HUES6 (cell line): ENCODE measurements around the gene ADPRS.

Source experiments
- H3K27ac ChIP-seq: 2 replicates; pipeline ENCODE4 v1.7.0; 2013; ENCODE audit warnings: low read depth, mild to moderate bottlenecking, low read length, inconsistent platforms
- H3K27me3 ChIP-seq: 2 replicates; pipeline ENCODE4 v1.6.1; 2013; ENCODE audit warnings: low read length; ENCODE audit not compliant: control insufficient read depth, insufficient read depth
- H3K36me3 ChIP-seq: 2 replicates; pipeline ENCODE4 v1.6.1; 2013; ENCODE audit warnings: low read length; ENCODE audit not compliant: control insufficient read depth, insufficient read depth
- H3K4me1 ChIP-seq: 2 replicates; pipeline ENCODE4 v1.6.1; 2013; ENCODE audit warnings: low read length; ENCODE audit not compliant: control insufficient read depth, insufficient read depth
- H3K4me3 ChIP-seq: 2 replicates; pipeline ENCODE4 v1.5.1; 2013; ENCODE audit warnings: low read depth, low read length
- H3K9ac ChIP-seq: one replicate; pipeline ENCODE4 v1.6.1; 2013; ENCODE audit warnings: mild to moderate bottlenecking, low read length
- H3K9me3 ChIP-seq: 2 replicates; pipeline ENCODE4 v1.6.1; 2013; ENCODE audit warnings: low read depth, low read length; ENCODE audit not compliant: control insufficient read depth, insufficient read depth

The ADPRS gene

GRCh38 chr1:36088577-36089392, at the start of gene ADPRS:
TSS of gene ADPRS (plus strand) at chr1:36088892. CDS start at chr1:36088905, 13 bp downstream.
- Histone ChIP-seq H3K27me3 (peaks cover 8% of the 10 kb centered on the region; the same call in 1 of the 2 replicates), H3K4me1 (peaks cover 7% of the 10 kb centered on the region), H3K9ac (peak within 1 kb of the TSS; percentile 81), H3K9me3 (no peaks in the 10 kb centered on the region), H3K4me3 (peak within 1 kb of the TSS; percentile 93), H3K27ac (no peak within 1 kb of the TSS; the same call in 1 of the 2 replicates), H3K36me3 (peaks cover 29% of the 10 kb centered on the region)

GRCh38 chr1:36040238-36040637, 48.5 kb upstream of the ADPRS start:
- Histone ChIP-seq H3K4me1 (no peaks in the 10 kb centered on the region), H3K4me3 (no peak overlapping the region), H3K27me3 (no peaks in the 10 kb centered on the region), H3K36me3 (peaks cover 33% of the 10 kb centered on the region), H3K9me3 (no peaks in the 10 kb centered on the region), H3K27ac (no peak overlapping the region), H3K9ac (no peak overlapping the region)

GRCh38 chr1:36051821-36052220, 36.9 kb upstream of the ADPRS start:
- H3K36me3 ChIP-seq, result peaks cover 16% of the 10 kb centered on the region
- no peak overlapping the region for H3K4me3 ChIP-seq
- no peaks in the 10 kb centered on the region for H3K9me3 ChIP-seq
- no peaks in the 10 kb centered on the region for H3K27me3 ChIP-seq
- no peak overlapping the region for H3K27ac ChIP-seq
- H3K4me1 ChIP-seq, result no peaks in the 10 kb centered on the region
- H3K9ac ChIP-seq, result no peak overlapping the region

- Histone ChIP-seq H3K9me3 (no peaks in the 10 kb centered on the region), H3K4me3 (no peak overlapping the region), H3K4me1 (no peaks in the 10 kb centered on the region), H3K27ac (no peak overlapping the region), H3K36me3 (peaks cover 10% of the 10 kb centered on the region), H3K9ac (no peak overlapping the region), H3K27me3 (no peaks in the 10 kb centered on the region)
Observed at GRCh38 chr1:36053978-36054377, 34.7 kb upstream of the ADPRS start.

- Histone ChIP-seq H3K9me3 (no peaks in the 10 kb centered on the region), H3K27ac (no peak overlapping the region), H3K9ac (no peak overlapping the region), H3K27me3 (no peaks in the 10 kb centered on the region), H3K4me3 (no peak overlapping the region), H3K36me3 (peaks cover 10% of the 10 kb centered on the region), H3K4me1 (no peaks in the 10 kb centered on the region)
Observed at GRCh38 chr1:36055706-36056105, 33.0 kb upstream of the ADPRS start.

- H3K4me1 ChIP-seq, result no peaks in the 10 kb centered on the region
- H3K27ac ChIP-seq, result no peak overlapping the region
- H3K4me3 ChIP-seq, result no peak overlapping the region
- H3K27me3 ChIP-seq, result no peaks in the 10 kb centered on the region
- H3K36me3 ChIP-seq, result no peaks in the 10 kb centered on the region
- H3K9ac ChIP-seq, result no peak overlapping the region
- H3K9me3 ChIP-seq, result no peaks in the 10 kb centered on the region
Observed at GRCh38 chr1:36062315-36062714, 26.4 kb upstream of the ADPRS start.

GRCh38 chr1:36067871-36068270, 20.8 kb upstream of the ADPRS start:
- Histone ChIP-seq H3K4me1 (peaks cover 5% of the 10 kb centered on the region; the same call in 1 of the 2 replicates), H3K27ac (no peak overlapping the region), H3K36me3 (no peaks in the 10 kb centered on the region), H3K27me3 (no peaks in the 10 kb centered on the region), H3K4me3 (no peak overlapping the region), H3K9ac (no peak overlapping the region), H3K9me3 (no peaks in the 10 kb centered on the region)

GRCh38 chr1:36068866-36069265, 19.8 kb upstream of the ADPRS start:
- H3K4me3 ChIP-seq, result no peak overlapping the region
- no peaks in the 10 kb centered on the region for H3K27me3 ChIP-seq
- H3K9ac ChIP-seq, result no peak overlapping the region
- no peaks in the 10 kb centered on the region for H3K9me3 ChIP-seq
- H3K36me3 ChIP-seq, result no peaks in the 10 kb centered on the region
- H3K27ac ChIP-seq, result no peak overlapping the region
- H3K4me1 ChIP-seq, result peaks cover 5% of the 10 kb centered on the region; the same call in 1 of the 2 replicates

- no peak overlapping the region for H3K4me3 ChIP-seq
- peaks cover 5% of the 10 kb centered on the region; the same call in 1 of the 2 replicates for H3K4me1 ChIP-seq
- no peak overlapping the region for H3K9ac ChIP-seq
- H3K27me3 ChIP-seq, result no peaks in the 10 kb centered on the region
- H3K27ac ChIP-seq, result no peak overlapping the region
- no peaks in the 10 kb centered on the region for H3K9me3 ChIP-seq
- H3K36me3 ChIP-seq, result no peaks in the 10 kb centered on the region
Observed at GRCh38 chr1:36070349-36070748, 18.3 kb upstream of the ADPRS start.

- no peaks in the 10 kb centered on the region for H3K4me1 ChIP-seq
- no peak overlapping the region for H3K9ac ChIP-seq
- H3K27me3 ChIP-seq, result no peaks in the 10 kb centered on the region
- no peaks in the 10 kb centered on the region for H3K9me3 ChIP-seq
- H3K36me3 ChIP-seq, result no peaks in the 10 kb centered on the region
- no peak overlapping the region for H3K4me3 ChIP-seq
- no peak overlapping the region for H3K27ac ChIP-seq
Observed at GRCh38 chr1:36076979-36077573, 11.6 kb upstream of the ADPRS start.

- H3K4me1 ChIP-seq, result peaks cover 7% of the 10 kb centered on the region
- H3K9me3 ChIP-seq, result no peaks in the 10 kb centered on the region
- no peak overlapping the region for H3K9ac ChIP-seq
- no peak overlapping the region for H3K4me3 ChIP-seq
- peaks cover 10% of the 10 kb centered on the region; the same call in 1 of the 2 replicates for H3K27me3 ChIP-seq
- no peaks in the 10 kb centered on the region for H3K36me3 ChIP-seq
- no peak overlapping the region for H3K27ac ChIP-seq
Observed at GRCh38 chr1:36080236-36080635, 8.5 kb upstream of the ADPRS start.
